Fibroblast of villous mesenchyme (primary cell): ENCODE measurements around the gene RBBP6. TPM values are rescaled to one million over a fixed set of nuclear protein-coding genes. Genes with fewer than 3 reads are reported as not detected.
A peak's percentile ranks its signal among the peaks of the same experiment; 100 is the strongest.
"Not testable (repeated sequence)": the region's sequence is repeated elsewhere in the genome, so short reads cannot be mapped to it uniquely, and the experiment has no call there.

Experiments
- DNase-seq: peaks from one replicate; pipeline ENCODE4 v3.0.0-alpha.2; 2010; ENCODE audit warnings: low read depth
- H3K4me3 ChIP-seq: 2 replicates; pipeline ENCODE4 v1.5.1; 2011; ENCODE audit warnings: low read depth, mild to moderate bottlenecking, low read length
- total RNA-seq: library from RNA; depleted of rRNA; stranded (reverse); fragments of >200 nt; gene quantifications from 2 replicates; pipeline ENCODE4 v1.2.3, GENCODE V29; 2012
- TF ChIP-seq, protein P1 (sequence below): IDR thresholded peaks from 2 replicates; pipeline ENCODE4 v1.5.1; 2012; ENCODE audit warnings: low read depth, mild to moderate bottlenecking, low read length; ENCODE audit not compliant: insufficient read depth

RBBP6 gene, protein sequence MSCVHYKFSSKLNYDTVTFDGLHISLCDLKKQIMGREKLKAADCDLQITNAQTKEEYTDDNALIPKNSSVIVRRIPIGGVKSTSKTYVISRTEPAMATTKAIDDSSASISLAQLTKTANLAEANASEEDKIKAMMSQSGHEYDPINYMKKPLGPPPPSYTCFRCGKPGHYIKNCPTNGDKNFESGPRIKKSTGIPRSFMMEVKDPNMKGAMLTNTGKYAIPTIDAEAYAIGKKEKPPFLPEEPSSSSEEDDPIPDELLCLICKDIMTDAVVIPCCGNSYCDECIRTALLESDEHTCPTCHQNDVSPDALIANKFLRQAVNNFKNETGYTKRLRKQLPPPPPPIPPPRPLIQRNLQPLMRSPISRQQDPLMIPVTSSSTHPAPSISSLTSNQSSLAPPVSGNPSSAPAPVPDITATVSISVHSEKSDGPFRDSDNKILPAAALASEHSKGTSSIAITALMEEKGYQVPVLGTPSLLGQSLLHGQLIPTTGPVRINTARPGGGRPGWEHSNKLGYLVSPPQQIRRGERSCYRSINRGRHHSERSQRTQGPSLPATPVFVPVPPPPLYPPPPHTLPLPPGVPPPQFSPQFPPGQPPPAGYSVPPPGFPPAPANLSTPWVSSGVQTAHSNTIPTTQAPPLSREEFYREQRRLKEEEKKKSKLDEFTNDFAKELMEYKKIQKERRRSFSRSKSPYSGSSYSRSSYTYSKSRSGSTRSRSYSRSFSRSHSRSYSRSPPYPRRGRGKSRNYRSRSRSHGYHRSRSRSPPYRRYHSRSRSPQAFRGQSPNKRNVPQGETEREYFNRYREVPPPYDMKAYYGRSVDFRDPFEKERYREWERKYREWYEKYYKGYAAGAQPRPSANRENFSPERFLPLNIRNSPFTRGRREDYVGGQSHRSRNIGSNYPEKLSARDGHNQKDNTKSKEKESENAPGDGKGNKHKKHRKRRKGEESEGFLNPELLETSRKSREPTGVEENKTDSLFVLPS (N-terminal part only)
- total RNA-seq = 21.3 and 31.1 TPM in 2 replicates

DNA sequence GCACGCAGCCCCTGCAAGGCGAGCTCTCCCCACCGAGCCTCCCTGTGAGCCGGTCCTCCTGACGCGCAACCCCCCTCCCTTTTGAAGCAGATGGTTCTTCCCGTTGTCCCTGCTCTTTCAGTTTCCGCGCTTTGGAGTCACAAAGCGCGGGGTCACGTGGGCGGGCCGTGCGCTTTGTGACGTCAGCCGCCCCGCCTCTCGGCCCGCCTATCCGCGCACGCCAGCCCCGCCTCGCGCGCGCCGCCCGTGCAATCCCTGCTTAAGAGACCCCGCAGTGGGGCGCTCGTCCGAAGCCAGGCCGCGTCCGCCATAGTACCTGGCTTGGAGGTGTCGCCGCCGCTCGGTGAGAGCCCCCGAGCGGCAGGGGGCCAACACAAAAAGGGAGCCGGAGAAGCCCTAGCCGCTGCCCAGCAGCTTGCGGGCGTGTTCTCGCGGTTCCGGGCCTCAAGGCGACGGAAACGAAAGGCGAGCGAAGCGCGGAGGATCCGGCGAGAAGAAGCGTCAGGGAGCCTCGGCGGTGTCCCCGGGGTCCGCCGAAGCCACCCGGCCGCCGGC lies at the start of gene RBBP6:
Gene RBBP6, plus strand, starts transcription at position 272 of the 555 bp plus-strand sequence. CDS start 1,061 bp downstream, outside the sequence.
- peak within 1 kb of the TSS; percentile 89 for H3K4me3 ChIP-seq
- TF ChIP-seq, protein P1, sequence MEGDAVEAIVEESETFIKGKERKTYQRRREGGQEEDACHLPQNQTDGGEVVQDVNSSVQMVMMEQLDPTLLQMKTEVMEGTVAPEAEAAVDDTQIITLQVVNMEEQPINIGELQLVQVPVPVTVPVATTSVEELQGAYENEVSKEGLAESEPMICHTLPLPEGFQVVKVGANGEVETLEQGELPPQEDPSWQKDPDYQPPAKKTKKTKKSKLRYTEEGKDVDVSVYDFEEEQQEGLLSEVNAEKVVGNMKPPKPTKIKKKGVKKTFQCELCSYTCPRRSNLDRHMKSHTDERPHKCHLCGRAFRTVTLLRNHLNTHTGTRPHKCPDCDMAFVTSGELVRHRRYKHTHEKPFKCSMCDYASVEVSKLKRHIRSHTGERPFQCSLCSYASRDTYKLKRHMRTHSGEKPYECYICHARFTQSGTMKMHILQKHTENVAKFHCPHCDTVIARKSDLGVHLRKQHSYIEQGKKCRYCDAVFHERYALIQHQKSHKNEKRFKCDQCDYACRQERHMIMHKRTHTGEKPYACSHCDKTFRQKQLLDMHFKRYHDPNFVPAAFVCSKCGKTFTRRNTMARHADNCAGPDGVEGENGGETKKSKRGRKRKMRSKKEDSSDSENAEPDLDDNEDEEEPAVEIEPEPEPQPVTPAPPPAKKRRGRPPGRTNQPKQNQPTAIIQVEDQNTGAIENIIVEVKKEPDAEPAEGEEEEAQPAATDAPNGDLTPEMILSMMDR = peak; percentile 18
- peak; percentile 98 for DNase-seq

DNA sequence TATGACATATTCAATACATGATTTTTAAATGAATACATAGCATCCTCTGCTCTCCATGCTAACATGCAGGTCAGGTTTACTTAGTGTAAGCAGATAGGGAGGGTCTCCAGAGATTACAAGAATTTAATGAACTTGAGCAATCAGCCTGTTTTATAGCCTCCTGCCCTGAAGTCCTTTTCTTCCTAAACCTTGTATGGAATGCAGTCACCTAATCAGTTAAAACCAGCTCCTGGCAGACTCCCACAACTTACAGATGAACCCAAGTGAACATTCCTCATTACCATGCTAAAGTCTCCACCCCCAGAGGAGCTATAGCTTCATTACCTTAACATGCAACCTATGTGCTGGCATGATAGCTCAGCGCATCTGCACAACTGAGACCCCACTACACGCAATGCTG lies 48.5 kb upstream of the RBBP6 start:
- DNase-seq = no peak
- no peak overlapping the region for H3K4me3 ChIP-seq
- TF ChIP-seq, protein P1 = no peak

DNA sequence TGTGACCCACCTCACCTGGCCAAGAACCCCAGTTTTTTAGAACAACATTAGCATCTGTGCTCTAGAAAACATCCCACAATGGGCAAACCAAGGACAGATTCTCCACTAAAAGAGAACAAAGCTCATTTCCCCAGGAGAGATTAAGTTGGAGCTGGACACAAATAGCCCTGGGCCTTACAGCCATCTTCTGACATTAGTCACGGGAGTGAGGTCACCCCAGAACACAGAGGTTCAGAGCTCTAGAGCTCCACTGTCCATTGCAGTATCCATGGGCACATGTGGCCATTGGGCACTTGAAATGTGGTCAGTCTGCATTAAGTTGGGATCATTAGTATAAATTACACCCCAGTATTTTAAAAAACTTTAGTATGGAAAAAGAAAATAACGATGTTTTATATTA lies 47.6 kb upstream of the RBBP6 start:
- H3K4me3 ChIP-seq = no peak overlapping the region
- DNase-seq = no peak
- TF ChIP-seq, protein P1 = no peak

DNA sequence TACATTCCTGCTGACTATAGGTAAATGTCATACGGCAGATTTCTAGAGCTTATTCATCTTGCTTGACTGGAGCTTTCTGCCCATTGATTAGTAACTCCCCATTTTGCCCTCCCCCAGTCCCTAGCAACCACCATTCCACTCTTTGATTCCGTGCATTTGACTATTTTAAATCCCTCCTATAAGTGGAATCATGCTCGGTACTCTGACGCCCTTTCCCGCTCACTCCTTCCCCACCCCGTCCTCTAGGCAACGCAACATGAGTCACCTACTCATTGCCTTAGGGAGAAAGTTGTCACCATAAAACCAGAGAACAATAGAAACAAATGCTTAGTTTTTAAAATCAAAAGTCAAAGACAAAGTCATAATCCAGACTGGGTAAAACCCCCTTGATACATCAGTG lies 45.5 kb upstream of the RBBP6 start:
- H3K4me3 ChIP-seq = no peak overlapping the region
- TF ChIP-seq, protein P1 = no peak
- no peak for DNase-seq

DNA sequence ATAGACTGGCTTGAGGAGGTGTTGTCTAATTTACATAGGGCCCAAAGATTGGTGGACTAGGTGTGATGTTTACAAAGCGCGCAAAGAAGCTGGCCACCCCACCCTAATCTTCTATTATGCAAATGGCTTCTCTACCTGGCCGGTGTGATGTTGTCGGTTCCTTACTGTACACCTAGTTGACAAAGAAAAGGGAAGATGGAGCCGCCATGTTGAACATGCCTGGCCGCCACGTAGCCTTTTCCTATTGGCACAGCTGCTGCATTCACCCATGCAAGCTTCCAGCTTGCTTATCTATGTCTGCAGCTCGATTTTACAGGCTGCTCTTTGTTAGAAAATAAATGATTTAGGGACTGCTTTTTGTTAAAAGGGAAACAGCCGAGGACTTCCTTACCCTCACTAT lies 44.2 kb upstream of the RBBP6 start:
- H3K4me3 ChIP-seq = not testable (repeated sequence)

DNA sequence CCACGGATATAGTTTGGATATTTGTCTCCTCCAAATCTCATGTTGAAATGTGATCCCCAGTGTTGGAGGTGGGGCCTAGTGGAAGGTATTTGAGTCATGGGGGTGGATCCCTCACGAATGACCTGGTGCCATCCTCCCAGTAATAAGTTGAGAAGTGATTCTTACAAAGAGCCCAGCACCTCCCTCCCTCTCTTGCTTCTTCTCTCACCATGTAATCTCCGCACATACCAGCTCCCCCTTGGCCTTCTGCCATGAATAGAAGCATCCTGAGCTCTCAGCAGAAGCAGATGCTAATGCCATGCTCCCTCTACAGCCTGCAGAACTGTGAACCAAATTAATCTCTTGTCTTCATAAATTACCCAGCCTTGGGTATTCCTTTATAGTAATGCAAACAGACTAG lies 41.9 kb upstream of the RBBP6 start:
- TF ChIP-seq, protein P1 = no peak
- peak; percentile 2 for DNase-seq
- H3K4me3 ChIP-seq = no peak overlapping the region

More for the DNA sequence above, 44.2 kb upstream of the RBBP6 start:
- not testable (repeated sequence) for DNase-seq
